Measurements from ENCODE around the gene NFIX. TPM values are rescaled to one million over a fixed set of nuclear protein-coding genes. Genes with fewer than 3 reads are reported as not detected.

Gene NFIX
- total RNA-seq, 4 donors from 2014 or later, result 39.8 to 55.8 (median 48.2) TPM

- H3K27me3 ChIP-seq, result no peaks in the 10 kb centered on the region
- WGBS, 2 donors, result 66 to 89% methylated on average over 6 to 7 of the region's 8 CpGs
- no peaks in the 10 kb centered on the region for H3K9me3 ChIP-seq
- peak overlapping the region; percentile 31 to 90 (median 74) for H3K27ac ChIP-seq
- H3K36me3 ChIP-seq, result no peaks in the 10 kb centered on the region
- peak in 1 of 2 donors; percentile 68 for DNase-seq (ENCODE audit: low spot score in 2 of 2)
- no peak for TF ChIP-seq POLR2A (IDR thresholded peaks at IDR 0.05)
- peak; percentile 51 to 74 (median 65) for TF ChIP-seq CTCF (IDR thresholded peaks at IDR 0.05)
- H3K4me3 ChIP-seq, result no peak overlapping the region
- peaks cover 2 to 98% (median 72%) of the 10 kb centered on the region in 4 donors for H3K4me1 ChIP-seq
Observed at GRCh38 chr19:13033819-13034611, 38.7 kb downstream of the NFIX start.

- Histone ChIP-seq H3K27ac (peak overlapping the region; percentile 31 to 90 (median 74)), H3K27me3 (no peaks in the 10 kb centered on the region), H3K4me3 (no peak overlapping the region), H3K4me1 (peaks cover 2 to 99% (median 79%) of the 10 kb centered on the region in 4 donors), H3K9me3 (no peaks in the 10 kb centered on the region), H3K36me3 (no peaks in the 10 kb centered on the region)
- no peak for TF ChIP-seq POLR2A (IDR thresholded peaks at IDR 0.05)
- no peak for TF ChIP-seq CTCF (IDR thresholded peaks at IDR 0.05)
- TF ChIP-seq EP300 (IDR thresholded peaks at IDR 0.05), result no peak
- DNase-seq (ENCODE audit: low spot score in 2 of 2), result no peak
- 77 to 81% methylated on average over 8 of the region's 8 CpGs for WGBS, 2 donors
Observed at GRCh38 chr19:13034636-13035035, 39.4 kb downstream of the NFIX start.

GRCh38 chr19:13035820-13036365 is 40.6 kb downstream of the NFIX start:
- WGBS, 2 donors, result 83 to 92% methylated on average over 12 of the region's 13 CpGs
- Histone ChIP-seq H3K4me1 (peaks cover 2 to 99% (median 84%) of the 10 kb centered on the region in 4 donors), H3K36me3 (no peaks in the 10 kb centered on the region), H3K27ac (peak overlapping the region; percentile 12 to 90 (median 56)), H3K27me3 (no peaks in the 10 kb centered on the region), H3K9me3 (no peaks in the 10 kb centered on the region), H3K4me3 (no peak overlapping the region)
- no peak for TF ChIP-seq CTCF (IDR thresholded peaks at IDR 0.05)
- DNase-seq (ENCODE audit: low spot score in 2 of 2), result no peak

GRCh38 chr19:13036366-13036976 is 41.2 kb downstream of the NFIX start:
- WGBS, 2 donors, result 74 to 75% methylated on average over 18 of the region's 18 CpGs
- no peak for DNase-seq (ENCODE audit: low spot score in 2 of 2)

More at GRCh38 chr19:13036366-13036976, 41.2 kb downstream of the NFIX start:
- Histone ChIP-seq H3K9me3 (no peaks in the 10 kb centered on the region), H3K4me1 (peaks cover 0 to 99% (median 79%) of the 10 kb centered on the region in 4 donors), H3K27me3 (no peaks in the 10 kb centered on the region), H3K4me3 (no peak overlapping the region), H3K36me3 (no peaks in the 10 kb centered on the region), H3K27ac (peak overlapping the region; percentile 30 to 90 (median 61))
- TF ChIP-seq POLR2A (IDR thresholded peaks at IDR 0.05), result no peak
- TF ChIP-seq EP300 (IDR thresholded peaks at IDR 0.05), result no peak
- TF ChIP-seq CTCF (IDR thresholded peaks at IDR 0.05), result no peak

Data from tibial nerve (tissue), 4 donors.